ENCODE measurements around the gene HS6ST2.

DNA sequence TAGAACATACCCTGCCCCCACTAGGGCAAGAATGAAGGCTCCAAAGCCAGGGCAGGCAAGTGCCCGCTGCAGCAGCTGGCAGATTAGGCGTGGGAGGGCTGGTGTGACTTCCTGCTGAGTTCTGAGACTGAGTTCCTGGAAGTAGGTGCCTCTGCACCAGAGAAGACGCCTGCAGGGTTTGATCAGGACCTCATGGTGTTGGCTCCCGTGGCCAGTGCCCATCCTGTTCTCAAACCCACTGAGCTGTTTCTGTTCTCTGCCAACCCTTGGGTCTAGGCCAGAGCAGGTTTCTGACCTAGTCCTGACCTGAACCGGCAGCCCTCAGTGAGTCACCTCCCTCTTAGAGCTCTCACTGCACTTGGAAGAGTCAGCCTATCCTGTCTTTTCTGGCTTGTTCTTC, 220.7 kb downstream of the HS6ST2 start:
- TF ChIP-seq, protein P1, sequence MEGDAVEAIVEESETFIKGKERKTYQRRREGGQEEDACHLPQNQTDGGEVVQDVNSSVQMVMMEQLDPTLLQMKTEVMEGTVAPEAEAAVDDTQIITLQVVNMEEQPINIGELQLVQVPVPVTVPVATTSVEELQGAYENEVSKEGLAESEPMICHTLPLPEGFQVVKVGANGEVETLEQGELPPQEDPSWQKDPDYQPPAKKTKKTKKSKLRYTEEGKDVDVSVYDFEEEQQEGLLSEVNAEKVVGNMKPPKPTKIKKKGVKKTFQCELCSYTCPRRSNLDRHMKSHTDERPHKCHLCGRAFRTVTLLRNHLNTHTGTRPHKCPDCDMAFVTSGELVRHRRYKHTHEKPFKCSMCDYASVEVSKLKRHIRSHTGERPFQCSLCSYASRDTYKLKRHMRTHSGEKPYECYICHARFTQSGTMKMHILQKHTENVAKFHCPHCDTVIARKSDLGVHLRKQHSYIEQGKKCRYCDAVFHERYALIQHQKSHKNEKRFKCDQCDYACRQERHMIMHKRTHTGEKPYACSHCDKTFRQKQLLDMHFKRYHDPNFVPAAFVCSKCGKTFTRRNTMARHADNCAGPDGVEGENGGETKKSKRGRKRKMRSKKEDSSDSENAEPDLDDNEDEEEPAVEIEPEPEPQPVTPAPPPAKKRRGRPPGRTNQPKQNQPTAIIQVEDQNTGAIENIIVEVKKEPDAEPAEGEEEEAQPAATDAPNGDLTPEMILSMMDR (IDR thresholded peaks at IDR 0.05) = no peak
- no peak for TF ChIP-seq POLR2A (IDR thresholded peaks at IDR 0.05)

Measured in testis (tissue), 2 donors.